Stomach (tissue), 9 donors: ENCODE data around the gene COTL1. TPM values are rescaled to one million over a fixed set of nuclear protein-coding genes. Genes with fewer than 3 reads are reported as not detected.

Experiments
- DNase-seq, 2 donors: peaks; one replicate each; pipeline versions ENCODE4 v3.0.0 to v3.0.0-alpha.2; 2013 to 2019
- H3K27ac ChIP-seq, 5 donors: fragments of 200-600 bp in 4 of 5; sonication (generic) in 4 of 5; one replicate each; pipeline ENCODE4 v1.5.1; 2013 to 2019; ENCODE audit warnings: mild to moderate bottlenecking in 1 of 5, moderate library complexity in 1 of 5
- H3K27me3 ChIP-seq, 3 donors: fragments of 200-600 bp; sonication (generic); one replicate each; pipeline ENCODE4 v1.5.1; 2017 to 2019; ENCODE audit warnings: mixed run types in 1 of 3
- H3K36me3 ChIP-seq, 4 donors: fragments of 200-600 bp; sonication (generic); 1 replicate in 3 of 4; 2 replicates in 1 of 4; pipeline ENCODE4 v1.5.1; 2016 to 2019
- H3K4me1 ChIP-seq, 4 donors: fragments of 200-600 bp; sonication (generic); one replicate each; pipeline ENCODE4 v1.5.1; 2016 to 2019
- H3K4me3 ChIP-seq, 4 donors: fragments of 200-600 bp; sonication (generic) in 3 of 4; one replicate each; pipeline ENCODE4 v1.5.1; 2016 to 2019; ENCODE audit warnings: mild to moderate bottlenecking in 1 of 4
- H3K9me3 ChIP-seq, 4 donors: fragments of 200-600 bp; sonication (generic); one replicate each; pipeline ENCODE4 v1.5.1; 2016 to 2019
- EP300 ChIP-seq: sonication (generic); formaldehyde crosslinking; IDR thresholded peaks from one replicate; pipeline ENCODE4 v1.6.1; 2017; ENCODE audit warnings: antibody characterized with exemption
- POLR2A ChIP-seq, 4 donors: fragments of 450-650 bp; IDR thresholded peaks; one replicate each; pipeline ENCODE4 v1.6.1; 2016; ENCODE audit warnings: antibody characterized with exemption in 4 of 4, control low read depth in 2 of 4, mild to moderate bottlenecking in 1 of 4, moderate library complexity in 1 of 4
- POLR2AphosphoS5 ChIP-seq, 3 donors: sonication (generic); formaldehyde crosslinking; IDR thresholded peaks; one replicate each; pipeline ENCODE4 v1.6.1; 2016; ENCODE audit warnings: antibody characterized with exemption in 3 of 3
- WGBS, 5 donors: extraction: QIAGEN DNeasy Blood & Tissue Kit in 3 of 5; methylation state at CpG; one replicate each; pipeline versions ENCODE4 v1.1.5 to v1.1.7; 2013 to 2018; 5-methylcytosine and 5-hydroxymethylcytosine counted together
- intact Hi-C: fragments of 100-400 bp; cut with DNase I; formaldehyde crosslinking; loops from one replicate; pipeline ENCODE4 v1.15.1; 2023; ENCODE audit warnings: low total_unique reads
- polyA plus RNA-seq, 3 donors: library from polyadenylated mRNA; stranded (reverse); fragments of 200-250 nt; gene quantifications; one replicate each; pipeline ENCODE4 v1.2.3, GENCODE V29; 2013
- total RNA-seq, 5 donors: library from RNA; depleted of rRNA; stranded (reverse); fragments of >200 nt; gene quantifications; one replicate each; pipeline versions ENCODE4 v1.1.0 to v1.2.3, GENCODE V29; 2014 to 2016
- TF ChIP-seq, protein P1 (sequence below), 7 experiments: fragments of 450-650 bp in 4 of 7; fragments of 200-600 bp in 3 of 7; sonication (generic) in 3 of 7; IDR thresholded peaks; one replicate each; pipeline ENCODE4 v1.5.1; 2016 to 2019; ENCODE audit warnings: antibody characterized with exemption in 7 of 7, control low read depth in 2 of 7, mild to moderate bottlenecking in 1 of 7
- donor health status: healthy with polysubstance abuse.
- donor health status: Bipolar disorder and iron deficiency.
- donor health status: healthy.

COTL1 gene
- total and polyA plus RNA-seq, 8 donors: 40.3 to 187 (median 177) TPM

- Histone ChIP-seq H3K9me3 (peaks cover 0 to 10% (median 0%) of the 10 kb centered on the region in 4 donors), H3K4me1 (peaks cover 9 to 58% (median 35%) of the 10 kb centered on the region in 4 donors), H3K27me3 (no peaks in the 10 kb centered on the region), H3K36me3 (peaks cover 29 to 50% (median 32%) of the 10 kb centered on the region in 4 donors), H3K4me3 (no peak overlapping the region), H3K27ac (peak overlapping the region; percentile 77 to 93 (median 84))
- DNase-seq: peak; percentile 57 to 89
- peak in 2 of 3 donors; percentile 53 to 61 for TF ChIP-seq POLR2AphosphoS5 (IDR thresholded peaks at IDR 0.05)
- no peak for TF ChIP-seq EP300
- TF ChIP-seq POLR2A (IDR thresholded peaks at IDR 0.05): no peak
- TF ChIP-seq, protein P1, sequence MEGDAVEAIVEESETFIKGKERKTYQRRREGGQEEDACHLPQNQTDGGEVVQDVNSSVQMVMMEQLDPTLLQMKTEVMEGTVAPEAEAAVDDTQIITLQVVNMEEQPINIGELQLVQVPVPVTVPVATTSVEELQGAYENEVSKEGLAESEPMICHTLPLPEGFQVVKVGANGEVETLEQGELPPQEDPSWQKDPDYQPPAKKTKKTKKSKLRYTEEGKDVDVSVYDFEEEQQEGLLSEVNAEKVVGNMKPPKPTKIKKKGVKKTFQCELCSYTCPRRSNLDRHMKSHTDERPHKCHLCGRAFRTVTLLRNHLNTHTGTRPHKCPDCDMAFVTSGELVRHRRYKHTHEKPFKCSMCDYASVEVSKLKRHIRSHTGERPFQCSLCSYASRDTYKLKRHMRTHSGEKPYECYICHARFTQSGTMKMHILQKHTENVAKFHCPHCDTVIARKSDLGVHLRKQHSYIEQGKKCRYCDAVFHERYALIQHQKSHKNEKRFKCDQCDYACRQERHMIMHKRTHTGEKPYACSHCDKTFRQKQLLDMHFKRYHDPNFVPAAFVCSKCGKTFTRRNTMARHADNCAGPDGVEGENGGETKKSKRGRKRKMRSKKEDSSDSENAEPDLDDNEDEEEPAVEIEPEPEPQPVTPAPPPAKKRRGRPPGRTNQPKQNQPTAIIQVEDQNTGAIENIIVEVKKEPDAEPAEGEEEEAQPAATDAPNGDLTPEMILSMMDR (IDR thresholded peaks at IDR 0.05): no peak
- intact Hi-C loops: no loop called here
- 28 to 52% (median 39%) methylated on average over 9 of the region's 9 CpGs for WGBS, 5 donors
Observed at GRCh38 chr16:84569382-84569987, 48.4 kb downstream of the COTL1 start.

DNA sequence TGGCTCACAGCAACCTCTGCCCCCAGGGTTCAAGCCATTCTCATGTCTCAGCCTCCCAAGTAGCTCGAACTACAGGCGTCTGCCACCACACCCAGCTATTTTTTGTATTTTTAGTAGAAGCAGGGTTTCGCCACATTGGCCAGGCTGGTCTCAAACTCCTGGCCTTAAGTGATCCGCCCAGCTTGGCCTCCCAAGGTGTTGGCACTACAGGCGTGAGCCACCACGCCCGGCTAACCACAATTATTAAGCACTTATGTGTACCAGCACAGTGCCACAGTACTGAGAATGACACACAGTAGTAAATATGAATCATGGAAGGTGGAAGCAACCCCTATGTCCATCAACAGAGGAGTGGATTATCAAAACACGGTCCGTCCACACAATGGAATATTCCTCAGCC, 49.8 kb downstream of the COTL1 start:
- Histone ChIP-seq H3K36me3 (peaks cover 30 to 55% (median 35%) of the 10 kb centered on the region in 4 donors), H3K9me3 (peaks cover 0 to 10% (median 0%) of the 10 kb centered on the region in 4 donors), H3K27me3 (no peaks in the 10 kb centered on the region), H3K27ac (peak overlapping the region; percentile 43 to 85 (median 82)), H3K4me3 (no peak overlapping the region), H3K4me1 (peaks cover 9 to 66% (median 39%) of the 10 kb centered on the region in 4 donors)
- peak in 1 of 2 donors; percentile 52 for DNase-seq
- 79 to 91% (median 84%) methylated on average over 9 of the region's 9 CpGs for WGBS, 5 donors
- TF ChIP-seq, protein P1 (IDR thresholded peaks at IDR 0.05): no peak
- peak in 1 of 3 donors; percentile 34 for TF ChIP-seq POLR2AphosphoS5 (IDR thresholded peaks at IDR 0.05)
- no peak for TF ChIP-seq POLR2A (IDR thresholded peaks at IDR 0.05)
- no peak for TF ChIP-seq EP300
- intact Hi-C loops: no loop called here

DNA sequence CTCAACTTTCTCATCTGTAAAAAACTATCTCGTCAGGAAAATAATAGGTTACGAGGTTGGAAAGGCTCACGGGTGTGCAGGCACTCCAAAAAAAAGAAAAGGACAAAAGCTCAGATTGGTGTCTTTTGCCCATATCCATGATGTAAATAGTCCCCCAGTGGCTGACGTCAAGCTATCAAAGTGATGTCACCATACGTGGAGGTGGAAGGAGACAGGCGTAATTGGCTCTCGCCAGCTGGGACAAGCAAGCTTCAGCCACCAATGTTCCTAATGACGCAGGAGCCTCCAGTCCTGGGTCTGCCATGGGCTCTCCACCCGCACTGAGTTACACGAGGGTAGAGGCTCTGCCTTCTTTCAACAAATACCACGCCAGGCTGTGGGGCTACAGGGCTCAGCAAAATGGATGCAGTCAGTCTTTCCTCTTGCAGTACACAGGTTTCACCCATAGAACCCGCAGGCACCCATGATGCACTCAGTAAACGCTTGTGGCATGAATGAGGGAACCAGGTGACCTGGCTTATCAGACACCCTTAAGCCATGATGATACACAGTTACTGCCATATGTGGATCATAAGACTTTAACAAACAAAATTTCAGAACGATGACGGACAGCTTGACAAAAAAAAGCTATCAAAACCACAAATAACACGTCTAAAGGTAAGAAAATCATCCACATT, 50.5 kb downstream of the COTL1 start:
- no peak overlapping the region for H3K4me3 ChIP-seq
- no peak for DNase-seq
- H3K9me3 ChIP-seq: peaks cover 0 to 10% (median 0%) of the 10 kb centered on the region in 4 donors
- TF ChIP-seq POLR2AphosphoS5 (IDR thresholded peaks at IDR 0.05) (no peak), POLR2A (IDR thresholded peaks at IDR 0.05) (no peak), EP300 (no peak)
- TF ChIP-seq, protein P1 (IDR thresholded peaks at IDR 0.05): no peak
- H3K27me3 ChIP-seq: no peaks in the 10 kb centered on the region
- intact Hi-C loops: no loop called here
- peak overlapping the region in 3 of 5 donors; percentile 82 to 85 (median 84) for H3K27ac ChIP-seq
- H3K36me3 ChIP-seq: peaks cover 30 to 54% (median 35%) of the 10 kb centered on the region in 4 donors
- H3K4me1 ChIP-seq: peaks cover 9 to 67% (median 41%) of the 10 kb centered on the region in 4 donors
- WGBS, 5 donors: 86 to 93% (median 89%) methylated on average over 16 of the region's 16 CpGs

- intact Hi-C loops: no loop called here
- H3K4me3 ChIP-seq: no peak overlapping the region
- peaks cover 30 to 53% (median 35%) of the 10 kb centered on the region in 4 donors for H3K36me3 ChIP-seq
- H3K4me1 ChIP-seq: peaks cover 6 to 67% (median 40%) of the 10 kb centered on the region in 4 donors
- no peaks in the 10 kb centered on the region for H3K27me3 ChIP-seq
- no peak for DNase-seq
- peaks cover 0 to 10% (median 0%) of the 10 kb centered on the region in 4 donors for H3K9me3 ChIP-seq
- WGBS, 5 donors: 88 to 93% (median 92%) methylated on average over 21 of the region's 21 CpGs
- peak overlapping the region in 1 of 5 donors; percentile 1 for H3K27ac ChIP-seq
- TF ChIP-seq EP300 (no peak), POLR2A (IDR thresholded peaks at IDR 0.05) (no peak), POLR2AphosphoS5 (IDR thresholded peaks at IDR 0.05) (no peak)
- TF ChIP-seq, protein P1 (IDR thresholded peaks at IDR 0.05): no peak
Observed at GRCh38 chr16:84566545-84567257, 51.2 kb downstream of the COTL1 start.
